Stomach (tissue), 4 donors: ENCODE results near the gene ACVR1C.

Experiments used
- CTCF ChIP-seq, 7 experiments: fragments of 450-650 bp in 4 of 7; fragments of 200-600 bp in 3 of 7; sonication (generic) in 3 of 7; IDR thresholded peaks; one replicate each; pipeline ENCODE4 v1.5.1; 2016 to 2019; ENCODE audit warnings: antibody characterized with exemption in 7 of 7, control low read depth in 2 of 7, mild to moderate bottlenecking in 1 of 7
- EP300 ChIP-seq: sonication (generic); formaldehyde crosslinking; IDR thresholded peaks from one replicate; pipeline ENCODE4 v1.6.1; 2017; ENCODE audit warnings: antibody characterized with exemption
- POLR2A ChIP-seq, 4 donors: fragments of 450-650 bp; IDR thresholded peaks; one replicate each; pipeline ENCODE4 v1.6.1; 2016; ENCODE audit warnings: antibody characterized with exemption in 4 of 4, control low read depth in 2 of 4, mild to moderate bottlenecking in 1 of 4, moderate library complexity in 1 of 4
- POLR2AphosphoS5 ChIP-seq, 3 donors: sonication (generic); formaldehyde crosslinking; IDR thresholded peaks; one replicate each; pipeline ENCODE4 v1.6.1; 2016; ENCODE audit warnings: antibody characterized with exemption in 3 of 3

DNA sequence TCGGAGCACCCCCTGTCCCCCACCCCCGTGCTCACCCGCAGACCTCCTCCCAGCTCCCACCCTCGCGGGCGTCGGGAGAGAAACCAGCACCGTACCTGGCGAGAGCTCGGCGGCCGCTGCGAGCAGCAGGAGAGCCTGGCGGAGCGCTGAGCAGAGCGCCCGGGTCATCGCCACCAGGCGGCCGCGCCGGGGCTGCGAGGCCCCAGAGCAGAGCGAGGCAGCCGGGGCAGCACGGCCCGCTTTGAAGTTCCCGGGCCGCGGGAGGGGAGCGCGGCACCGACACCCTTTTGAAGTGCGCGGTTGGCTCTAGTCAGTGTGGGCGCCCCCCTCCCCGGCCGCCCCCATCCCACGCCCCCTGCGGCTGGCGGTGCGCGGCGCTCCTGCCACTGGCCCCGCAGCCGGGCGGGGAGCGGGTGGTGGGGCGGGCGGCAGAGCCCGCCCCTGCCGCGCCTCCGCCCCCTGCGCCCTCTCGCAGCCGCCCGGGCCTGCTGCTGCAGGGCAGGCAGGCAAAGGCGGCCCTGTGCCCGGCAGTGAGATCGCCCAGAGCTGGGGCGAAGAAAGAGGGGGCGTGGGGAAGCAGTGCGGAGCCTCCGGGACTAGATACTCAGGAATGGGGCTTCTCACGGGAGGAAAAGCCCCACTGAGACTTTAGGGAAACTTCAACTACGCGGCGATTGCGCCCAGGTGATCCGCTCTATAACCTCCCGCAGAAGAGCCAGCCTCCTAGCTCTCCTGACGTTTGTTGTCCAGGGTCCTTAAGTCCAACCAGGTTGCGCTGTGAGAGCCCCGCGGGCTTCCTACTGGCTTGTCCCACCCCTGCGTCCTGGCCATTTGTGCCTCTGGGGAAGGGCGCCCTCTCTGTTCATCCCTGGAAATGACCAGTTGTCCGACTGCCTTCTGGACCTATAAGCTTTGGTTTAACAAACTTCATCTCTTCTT lies at the start of gene ACVR1C:
- TF ChIP-seq CTCF (IDR thresholded peaks at IDR 0.05) (peak in 5 of 7 experiments; percentile 36 to 57 (median 48)), POLR2AphosphoS5 (IDR thresholded peaks at IDR 0.05) (peak in 1 of 3 donors; percentile 22), POLR2A (IDR thresholded peaks at IDR 0.05) (no peak), EP300 (no peak)
